H1 (cell line): ENCODE results near the gene GLB1L3. TPM values are rescaled to one million over a fixed set of nuclear protein-coding genes. Genes with fewer than 3 reads are reported as not detected.

ENCODE experiments used
- CTCF ChIA-PET: fragments of 300-600 bp; sonication (Branson Sonifier 250); formaldehyde crosslinking; loops from one replicate; lab custom pipeline; 2021; ENCODE audit not compliant: partially characterized antibody; lab: Charles Lee
- POLR2A ChIA-PET: fragments of 300-600 bp; sonication (Branson Sonifier 250); formaldehyde crosslinking; loops from one replicate; lab custom pipeline; 2021; ENCODE audit warnings: inconsistent platforms; ENCODE audit not compliant: partially characterized antibody; lab: Charles Lee
- DNase-seq, 2 experiments: peaks; one replicate each; pipeline versions ENCODE4 v3.0.0 to v3.0.0-alpha.2; 2010 to 2022; ENCODE audit warnings: low spot score in 2 of 2, low read depth in 1 of 2, mixed read lengths in 1 of 2
- FAIRE-seq: peaks from 2 replicates; lab custom pipeline; 2011; peaks lifted over from hg19 to GRCh38; lab: Jason Lieb, UNC
- H2AFZ ChIP-seq: 2 replicates; pipeline ENCODE4 v1.8.1; 2012; ENCODE audit warnings: low read length, inconsistent platforms
- H2AK5ac ChIP-seq: 2 replicates; pipeline ENCODE4 v1.6.1; 2013; ENCODE audit warnings: low read depth, low read length
- H2BK120ac ChIP-seq: replicated peaks from 2 replicates; pipeline ENCODE3; 2013; ENCODE audit warnings: low read depth, low read length, inconsistent platforms
- H2BK12ac ChIP-seq: 2 replicates; pipeline ENCODE4 v1.6.1; 2013; ENCODE audit warnings: low read depth, low read length
- H2BK15ac ChIP-seq: 2 replicates; pipeline ENCODE4 v1.6.1; 2013; ENCODE audit warnings: low read length
- H2BK20ac ChIP-seq: 2 replicates; pipeline ENCODE4 v1.6.1; 2013; ENCODE audit warnings: low read length
- H2BK5ac ChIP-seq: 2 replicates; pipeline ENCODE4 v1.6.1; 2013; ENCODE audit warnings: low read depth, low read length
- H3K14ac ChIP-seq: 2 replicates; pipeline ENCODE4 v1.6.1; 2013; ENCODE audit warnings: inconsistent platforms; ENCODE audit not compliant: insufficient read length
- H3K18ac ChIP-seq: 2 replicates; pipeline ENCODE4 v1.6.1; 2013; ENCODE audit warnings: low read length; ENCODE audit errors: extremely low read depth
- H3K23ac ChIP-seq: 2 replicates; pipeline ENCODE4 v1.6.1; 2013; ENCODE audit warnings: inconsistent platforms; ENCODE audit not compliant: insufficient read length
- H3K23me2 ChIP-seq: 2 replicates; pipeline ENCODE4 v1.6.1; 2013; ENCODE audit warnings: low read depth, low read length
- H3K27ac ChIP-seq: 2 replicates; pipeline ENCODE4 v1.6.1; 2011; ENCODE audit warnings: low read depth, low read length, inconsistent platforms
- H3K27me3 ChIP-seq, 4 experiments: replicated peaks in 1 of 4; 1 replicate in 1 of 4; 2 replicates in 3 of 4; pipeline versions ENCODE4 v1.6.1 to v1.8.1; 2011 to 2013; ENCODE audit warnings: low read length in 3 of 4, mild to moderate bottlenecking in 3 of 4, inconsistent platforms in 2 of 4, mixed read lengths in 2 of 4, moderate library complexity in 1 of 4; ENCODE audit not compliant: control insufficient read depth in 3 of 4, insufficient read depth in 3 of 4; ENCODE audit errors: extremely low read depth in 1 of 4
- H3K36me3 ChIP-seq, 4 experiments: 2 replicates each; pipeline versions ENCODE4 v1.6.1 to v1.8.1; 2011 to 2013; ENCODE audit warnings: mild to moderate bottlenecking in 4 of 4, low read length in 3 of 4, moderate library complexity in 2 of 4, control low read depth in 1 of 4, inconsistent platforms in 1 of 4; ENCODE audit not compliant: insufficient read depth in 4 of 4, control insufficient read depth in 2 of 4
- H3K4ac ChIP-seq: replicated peaks from 2 replicates; pipeline ENCODE3; 2013; ENCODE audit warnings: low read length, low read depth, mixed read lengths, inconsistent platforms; ENCODE audit not compliant: insufficient read length
- H3K4me1 ChIP-seq, 4 experiments: replicated peaks in 1 of 4; 1 replicate in 1 of 4; 2 replicates in 3 of 4; pipeline versions ENCODE4 v1.6.1 to v1.8.1; 2011 to 2013; ENCODE audit warnings: low read length in 3 of 4, inconsistent platforms in 2 of 4, mixed read lengths in 1 of 4; ENCODE audit not compliant: insufficient read depth in 4 of 4, control insufficient read depth in 3 of 4
- H3K4me2 ChIP-seq, 2 experiments: 2 replicates each; pipeline versions ENCODE4 v1.6.1 to v1.8.1; 2011 to 2013; ENCODE audit warnings: low read depth in 2 of 2, low read length in 2 of 2, control low read depth in 1 of 2, inconsistent platforms in 1 of 2, mild to moderate bottlenecking in 1 of 2; ENCODE audit not compliant: insufficient read depth in 1 of 2
- H3K4me3 ChIP-seq, 4 experiments: fragments of 200-600, 300-600 bp in 1 of 4; sonication (generic), shearing (Covaris generic), sonication (Bioruptor Twin) in 1 of 4; 2 replicates each; pipeline versions ENCODE4 v1.5.1 to v1.8.1; 2011 to 2016; ENCODE audit warnings: low read length in 4 of 4, low read depth in 3 of 4, control low read depth in 2 of 4, inconsistent platforms in 2 of 4, mild to moderate bottlenecking in 2 of 4, mixed read lengths in 1 of 4, moderate library complexity in 1 of 4; ENCODE audit not compliant: insufficient read depth in 2 of 4; ENCODE audit errors: extremely low read depth in 1 of 4
- H3K56ac ChIP-seq: replicated peaks from 2 replicates; pipeline ENCODE3; 2013; ENCODE audit warnings: low read depth, mild to moderate bottlenecking, mixed read lengths, low read length, inconsistent platforms; ENCODE audit not compliant: insufficient read length
- H3K79me1 ChIP-seq: 2 replicates; pipeline ENCODE4 v1.6.1; 2013; ENCODE audit warnings: low read depth, low read length, control low read depth
- H3K79me2 ChIP-seq, 2 experiments: 2 replicates each; pipeline versions ENCODE4 v1.6.1 to v1.8.1; 2012 to 2013; ENCODE audit warnings: low read length in 2 of 2, mild to moderate bottlenecking in 2 of 2, inconsistent platforms in 1 of 2; ENCODE audit not compliant: insufficient read depth in 2 of 2, control insufficient read depth in 1 of 2
- H3K9ac ChIP-seq, 4 experiments: replicated peaks in 1 of 4; 1 replicate in 1 of 4; 2 replicates in 3 of 4; pipeline versions ENCODE4 v1.6.1 to v1.8.1; 2011 to 2013; ENCODE audit warnings: low read depth in 3 of 4, low read length in 3 of 4, control low read depth in 2 of 4, mild to moderate bottlenecking in 2 of 4, moderate library complexity in 2 of 4, inconsistent platforms in 1 of 4; ENCODE audit errors: extremely low read depth in 1 of 4
- H3K9me3 ChIP-seq, 2 experiments: 2 replicates each; pipeline versions ENCODE4 v1.6.1 to v1.8.1; 2012 to 2013; ENCODE audit warnings: mild to moderate bottlenecking in 2 of 2, moderate library complexity in 2 of 2, control low read depth in 1 of 2, inconsistent platforms in 1 of 2, low read depth in 1 of 2, low read length in 1 of 2, mixed read lengths in 1 of 2; ENCODE audit not compliant: insufficient read depth in 2 of 2
- H4K20me1 ChIP-seq, 2 experiments: replicated peaks in 1 of 2; 2 replicates each; pipeline versions ENCODE3 to v1.8.1; 2011 to 2013; ENCODE audit warnings: inconsistent platforms in 2 of 2, low read length in 2 of 2, mild to moderate bottlenecking in 1 of 2; ENCODE audit not compliant: insufficient read depth in 2 of 2, control insufficient read depth in 1 of 2
- H4K5ac ChIP-seq: 2 replicates; pipeline ENCODE4 v1.6.1; 2013; ENCODE audit warnings: low read length, low read depth, mixed read lengths, inconsistent platforms; ENCODE audit not compliant: insufficient read length
- H4K8ac ChIP-seq: 2 replicates; pipeline ENCODE4 v1.8.0; 2013; ENCODE audit warnings: mild to moderate bottlenecking, moderate library complexity, low read length, inconsistent platforms; ENCODE audit not compliant: insufficient read depth; ENCODE audit errors: extremely low read depth
- H4K91ac ChIP-seq: replicated peaks from 2 replicates; pipeline ENCODE3; 2013; ENCODE audit warnings: low read length, mixed read lengths, inconsistent platforms; ENCODE audit not compliant: insufficient read length
- CBX8 ChIP-seq: fragments of 300-800, 300-1000 bp; sonication (generic); IDR thresholded peaks from 2 replicates; pipeline ENCODE4 v1.7.1; 2016; ENCODE audit warnings: low read depth, low read length, borderline replicate concordance
- CHD1 ChIP-seq: IDR thresholded peaks from 2 replicates; pipeline ENCODE4 v1.6.1; 2012; ENCODE audit warnings: low read depth, low read length, improper control_type of control experiment
- HDAC6 ChIP-seq: IDR thresholded peaks from one replicate; pipeline ENCODE4 v1.7.1; 2012; ENCODE audit warnings: low read depth, mild to moderate bottlenecking, inconsistent platforms, low read length, moderate library complexity
- JUND ChIP-seq: IDR thresholded peaks from 2 replicates; pipeline ENCODE4 v1.6.1; 2011; ENCODE audit warnings: mild to moderate bottlenecking, improper control_type of control experiment, low read length
- KDM5A ChIP-seq: fragments of 200-600 bp; IDR thresholded peaks from 2 replicates; pipeline ENCODE4 v1.7.1; 2012; ENCODE audit warnings: mild to moderate bottlenecking, low read length, inconsistent platforms, mixed read lengths
- NANOG ChIP-seq: IDR thresholded peaks from 2 replicates; pipeline ENCODE4 v1.6.1; 2011; ENCODE audit warnings: low read length, low read depth, mild to moderate bottlenecking, inconsistent platforms; ENCODE audit not compliant: insufficient read depth, poor library complexity, severe bottlenecking
- RBBP5 ChIP-seq: IDR thresholded peaks from 2 replicates; pipeline ENCODE4 v1.7.1; 2012; ENCODE audit warnings: low read depth, mild to moderate bottlenecking, inconsistent platforms, low read length, moderate library complexity, borderline replicate concordance
- SAP30 ChIP-seq: fragments of 300-600 bp; sonication (generic); IDR thresholded peaks from 2 replicates; pipeline ENCODE4 v1.7.1; 2012; ENCODE audit warnings: low read length, moderate library complexity, mild to moderate bottlenecking, inconsistent platforms; ENCODE audit not compliant: insufficient read depth, insufficient replicate concordance
- SRF ChIP-seq: IDR thresholded peaks from 2 replicates; pipeline ENCODE4 v1.6.1; 2011; ENCODE audit warnings: mild to moderate bottlenecking, low read depth, low read length, moderate library complexity
- TAF7 ChIP-seq: optimal IDR thresholded peaks from 2 replicates; pipeline ENCODE3; 2011; ENCODE audit warnings: low read depth, mild to moderate bottlenecking, inconsistent platforms, low read length, moderate library complexity, borderline replicate concordance
- TBP ChIP-seq: IDR thresholded peaks from 2 replicates; pipeline ENCODE4 v1.6.1; 2011; ENCODE audit warnings: low read depth, low read length, improper control_type of control experiment
- TEAD4 ChIP-seq: IDR thresholded peaks from 2 replicates; pipeline ENCODE4 v1.6.1; 2012; ENCODE audit warnings: low read depth, low read length, inconsistent platforms, mixed read lengths
- USF2 ChIP-seq: IDR thresholded peaks from 2 replicates; pipeline ENCODE4 v1.6.1; 2011; ENCODE audit warnings: low read length, improper control_type of control experiment
- WGBS, 2 experiments: shearing (Covaris generic) in 1 of 2; methylation state at CpG; one replicate each; pipeline versions ENCODE4 v1.1.6 to v1.1.7; 2013 to 2015; ENCODE audit warnings: low lambda C conversion rate in 2 of 2, mixed read lengths in 2 of 2, inconsistent platforms in 1 of 2, low coverage in 1 of 2, missing lambda C conversion rate in 1 of 2; ENCODE audit not compliant: insufficient replicate concordance in 2 of 2, insufficient coverage in 1 of 2, insufficient read length in 1 of 2; ENCODE audit errors: extremely low coverage in 1 of 2, missing lambda C conversion rate in 1 of 2; 5-methylcytosine and 5-hydroxymethylcytosine counted together
- polyA plus RNA-seq, 7 experiments: library from polyadenylated mRNA; depleted of rRNA in 3 of 7; stranded (reverse) in 5 of 7; unstranded in 2 of 7; fragments of >200 nt in 5 of 7; fragments of 200-250 nt in 2 of 7; gene quantifications; 1 replicate in 5 of 7; 2 replicates in 1 of 7; 4 replicates in 1 of 7; pipeline versions ENCODE4 v1.2.1 to v1.2.3, GENCODE V29; 2011 to 2013; ENCODE audit warnings: missing spikeins in 2 of 7, mixed read lengths in 2 of 7
- total RNA-seq: library from RNA; stranded (reverse); fragmentation: NEBNext Ultra II Directional; extraction: Animal tissue kit (Norgen Biotek cat#: 25700); gene quantifications from 2 replicates; pipeline ENCODE4 v1.2.1, GENCODE V29; 2021

The GLB1L3 gene
- total and polyA plus RNA-seq, 2 of the 8 experiments (the other 6 are each of a cell fraction or from before 2014, with no cell fraction given) = 14.9 to 33.2 TPM

- Histone ChIP-seq H3K4me3 (no peak overlapping the region), H3K4me2 (no peak overlapping the region), H2BK15ac (no peak overlapping the region), H4K5ac (no peak overlapping the region), H3K4ac (no peak overlapping the region), H3K56ac (no peak overlapping the region), H4K8ac (no peak overlapping the region), H2BK5ac (no peak overlapping the region), H3K14ac (no peak overlapping the region), H3K18ac (no peak overlapping the region), H3K9ac (no peak overlapping the region), H4K20me1 (peaks cover 2 to 4% of the 10 kb centered on the region in 2 experiments), H2BK20ac (no peak overlapping the region), H3K4me1 (peaks cover 0 to under 1% (median 0%) of the 10 kb centered on the region in 4 experiments; a peak in 1 of 7 replicates), H3K9me3 (no peaks in the 10 kb centered on the region), H3K27ac (no peak overlapping the region), H3K23ac (no peak overlapping the region), H3K23me2 (peaks cover 13% of the 10 kb centered on the region; the same call in 1 of the 2 replicates), H3K79me1 (peaks cover 15% of the 10 kb centered on the region; the same call in 1 of the 2 replicates), H2AK5ac (no peak overlapping the region), H2AFZ (no peak overlapping the region), H3K36me3 (peaks cover 11 to 44% (median 29%) of the 10 kb centered on the region in 4 experiments; a peak in 7 of 8 replicates), H4K91ac (no peak overlapping the region), H3K79me2 (peaks cover under 1 to 24% of the 10 kb centered on the region in 2 experiments; a peak in 3 of 4 replicates), H3K27me3 (no peaks in the 10 kb centered on the region), H2BK12ac (no peak overlapping the region), H2BK120ac (no peak overlapping the region)
- ChIA-PET POLR2A (interaction anchor here (0.7 to 2.0 kb wide), 5 partner anchors 8 to 19 kb away, joined by 3 to 4 read pairs (median 3); partner anchors contain the start of gene GLB1L3), CTCF (interaction anchor here (0.9 to 1.2 kb wide), 2 partner anchors 16 to 36 kb away, joined by 3 read pairs; no protein-coding TSS in a partner anchor)
- FAIRE-seq (no peak), DNase-seq (no peak)
- WGBS, 2 experiments = 96% methylated on average over 11 of the region's 11 CpGs; no CpG with 5 or more reads in 1 of the 2 experiments
- TF ChIP-seq JUND (no peak), TBP (no peak), HDAC6 (no peak), KDM5A (no peak), TAF7 (no peak), CHD1 (no peak), USF2 (no peak), SAP30 (no peak), CBX8 (no peak), TEAD4 (no peak), NANOG (no peak), RBBP5 (no peak), SRF (no peak)
Measured at GRCh38 chr11:134257101-134257500, 19.1 kb upstream of the GLB1L3 start.
